Smooth muscle cell (in vitro differentiated cells): ENCODE measurements around the gene ATRNL1. TPM values are rescaled to one million over a fixed set of nuclear protein-coding genes. Genes with fewer than 3 reads are reported as not detected.

Experiments used
- DNase-seq: peaks from one replicate; lab custom pipeline; 2025; ENCODE audit not compliant: unreplicated experiment; lab: John Stamatoyannopoulos, UW
- H2AFZ ChIP-seq: fragments of 200-600 bp; sonication (generic); 2 replicates; pipeline ENCODE4 v1.6.0; 2016; ENCODE audit warnings: antibody characterized with exemption, low read depth, mild to moderate bottlenecking
- H3F3A ChIP-seq: fragments of 200-600 bp; sonication (generic); 2 replicates; pipeline ENCODE4 v1.6.0; 2017; ENCODE audit warnings: antibody characterized with exemption, low read depth
- H3K27ac ChIP-seq: fragments of 200-600 bp; sonication (generic); 2 replicates; pipeline ENCODE4 v1.5.1; 2016; ENCODE audit warnings: low read depth, mild to moderate bottlenecking
- H3K27me3 ChIP-seq: fragments of 200-600 bp; sonication (generic); 2 replicates; pipeline ENCODE4 v1.6.1; 2016; ENCODE audit warnings: low read depth, mild to moderate bottlenecking
- H3K36me3 ChIP-seq: fragments of 200-600 bp; sonication (generic); 2 replicates; pipeline ENCODE4 v1.5.1; 2016; ENCODE audit warnings: low read depth
- H3K4me1 ChIP-seq: fragments of 200-600 bp; sonication (generic); 2 replicates; pipeline ENCODE4 v1.5.1; 2016; ENCODE audit warnings: low read depth
- H3K4me2 ChIP-seq: fragments of 200-600 bp; sonication (generic); 2 replicates; pipeline ENCODE4 v1.6.0; 2016; ENCODE audit warnings: mild to moderate bottlenecking
- H3K4me3 ChIP-seq: fragments of 200-600 bp; sonication (generic); 2 replicates; pipeline ENCODE4 v1.5.1; 2016; ENCODE audit warnings: mild to moderate bottlenecking
- H3K79me2 ChIP-seq: fragments of 200-600 bp; sonication (generic); 2 replicates; pipeline ENCODE4 v1.6.0; 2016; ENCODE audit warnings: low read depth, mild to moderate bottlenecking
- H3K9ac ChIP-seq: fragments of 200-600 bp; sonication (generic); 2 replicates; pipeline ENCODE4 v1.6.0; 2016; ENCODE audit warnings: low read depth
- H3K9me3 ChIP-seq: fragments of 200-600 bp; sonication (generic); replicated peaks from 2 replicates; pipeline ENCODE4 v1.5.1; 2016; ENCODE audit warnings: low read depth
- H4K20me1 ChIP-seq: fragments of 200-600 bp; sonication (generic); 2 replicates; pipeline ENCODE4 v1.6.0; 2016; ENCODE audit warnings: low read depth
- WGBS: methylation state at CpG from one replicate; pipeline ENCODE4 v1.1.7; 2016; ENCODE audit warnings: low lambda C conversion rate; 5-methylcytosine and 5-hydroxymethylcytosine counted together
- polyA plus RNA-seq: library from polyadenylated mRNA; unstranded; fragments of >200 nt; fragmentation: Nextera tagmentation; extraction: Ambion mirVana; gene quantifications from 2 replicates; pipeline ENCODE4 v1.2.1, GENCODE V29; 2016
- total RNA-seq: library from RNA; depleted of rRNA; stranded (reverse); fragments of >200 nt; gene quantifications from 2 replicates; pipeline ENCODE4 v1.2.3, GENCODE V29; 2014
- TF ChIP-seq, protein P1 (sequence below): fragments of 200-600 bp; sonication (generic); IDR thresholded peaks from 2 replicates; pipeline ENCODE4 v1.5.1; 2017; ENCODE audit warnings: borderline replicate concordance, mild to moderate bottlenecking, antibody characterized with exemption; ENCODE audit not compliant: insufficient read depth, poor library complexity, severe bottlenecking

The ATRNL1 gene
- total and polyA plus RNA-seq, 2 experiments from 2014 or later: 2.7 to 14.9 TPM

DNA sequence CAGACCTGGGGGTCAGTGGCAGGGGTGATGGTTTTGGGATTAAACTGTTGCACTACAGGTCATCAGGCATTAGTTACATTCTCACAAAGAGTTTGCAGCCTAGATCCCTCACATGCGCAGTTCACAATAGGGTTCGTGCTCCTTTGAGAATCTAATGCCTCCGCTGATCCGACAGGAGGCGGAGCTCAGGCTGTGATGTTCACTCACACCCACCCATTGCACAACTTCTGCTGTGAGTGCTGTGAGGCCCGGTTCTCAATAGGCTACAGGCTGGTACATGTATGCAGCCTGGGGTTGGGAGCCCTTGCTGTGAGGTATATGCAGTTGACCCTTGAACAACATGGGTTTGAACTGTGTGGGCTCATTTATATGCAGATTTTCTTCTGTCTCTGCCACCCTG lies 763.4 kb downstream of the ATRNL1 start:
- Histone ChIP-seq H3K36me3 (no peaks in the 10 kb centered on the region), H3K27ac (no peak overlapping the region), H3K27me3 (no peaks in the 10 kb centered on the region), H3K9me3 (no peaks in the 10 kb centered on the region), H4K20me1 (no peaks in the 10 kb centered on the region), H3K4me2 (no peak overlapping the region), H3K4me1 (no peaks in the 10 kb centered on the region), H3K79me2 (no peaks in the 10 kb centered on the region), H3F3A (no peaks in the 10 kb centered on the region), H3K9ac (no peak overlapping the region), H3K4me3 (no peak overlapping the region), H2AFZ (no peak overlapping the region)
- no peak for DNase-seq
- TF ChIP-seq, protein P1, sequence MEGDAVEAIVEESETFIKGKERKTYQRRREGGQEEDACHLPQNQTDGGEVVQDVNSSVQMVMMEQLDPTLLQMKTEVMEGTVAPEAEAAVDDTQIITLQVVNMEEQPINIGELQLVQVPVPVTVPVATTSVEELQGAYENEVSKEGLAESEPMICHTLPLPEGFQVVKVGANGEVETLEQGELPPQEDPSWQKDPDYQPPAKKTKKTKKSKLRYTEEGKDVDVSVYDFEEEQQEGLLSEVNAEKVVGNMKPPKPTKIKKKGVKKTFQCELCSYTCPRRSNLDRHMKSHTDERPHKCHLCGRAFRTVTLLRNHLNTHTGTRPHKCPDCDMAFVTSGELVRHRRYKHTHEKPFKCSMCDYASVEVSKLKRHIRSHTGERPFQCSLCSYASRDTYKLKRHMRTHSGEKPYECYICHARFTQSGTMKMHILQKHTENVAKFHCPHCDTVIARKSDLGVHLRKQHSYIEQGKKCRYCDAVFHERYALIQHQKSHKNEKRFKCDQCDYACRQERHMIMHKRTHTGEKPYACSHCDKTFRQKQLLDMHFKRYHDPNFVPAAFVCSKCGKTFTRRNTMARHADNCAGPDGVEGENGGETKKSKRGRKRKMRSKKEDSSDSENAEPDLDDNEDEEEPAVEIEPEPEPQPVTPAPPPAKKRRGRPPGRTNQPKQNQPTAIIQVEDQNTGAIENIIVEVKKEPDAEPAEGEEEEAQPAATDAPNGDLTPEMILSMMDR: no peak
- WGBS: 79% methylated on average over 6 of the region's 6 CpGs

DNA sequence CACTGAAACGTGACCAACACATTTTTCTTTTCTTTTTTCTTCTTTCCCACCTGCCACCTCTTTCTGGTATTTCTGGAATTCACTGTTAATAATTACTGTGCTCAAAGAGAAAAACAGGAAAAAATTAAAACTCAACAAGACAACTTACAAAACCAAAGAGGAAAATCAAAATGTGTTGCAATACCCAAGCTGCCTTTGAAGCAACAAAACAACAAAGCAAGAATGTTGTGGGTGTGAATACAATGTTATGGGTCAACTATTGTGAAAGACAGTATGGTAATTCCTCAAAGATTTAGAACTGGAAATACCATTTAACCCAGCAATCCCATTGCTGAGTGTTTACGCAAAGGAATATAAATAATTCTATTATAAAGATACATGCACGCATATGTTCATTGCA lies 764.7 kb downstream of the ATRNL1 start:
- no peak overlapping the region for H3K4me3 ChIP-seq
- TF ChIP-seq, protein P1: no peak
- H2AFZ ChIP-seq: no peak overlapping the region
- H3K9ac ChIP-seq: no peak overlapping the region
- H3K4me1 ChIP-seq: no peaks in the 10 kb centered on the region
- H3K4me2 ChIP-seq: no peak overlapping the region
- H3K27me3 ChIP-seq: no peaks in the 10 kb centered on the region
- no peaks in the 10 kb centered on the region for H3F3A ChIP-seq
- WGBS: 85% methylated on average over 3 of the region's 3 CpGs
- no peaks in the 10 kb centered on the region for H4K20me1 ChIP-seq
- H3K27ac ChIP-seq: no peak overlapping the region
- H3K79me2 ChIP-seq: no peaks in the 10 kb centered on the region
- no peaks in the 10 kb centered on the region for H3K9me3 ChIP-seq
- DNase-seq: no peak
- H3K36me3 ChIP-seq: no peaks in the 10 kb centered on the region

DNA sequence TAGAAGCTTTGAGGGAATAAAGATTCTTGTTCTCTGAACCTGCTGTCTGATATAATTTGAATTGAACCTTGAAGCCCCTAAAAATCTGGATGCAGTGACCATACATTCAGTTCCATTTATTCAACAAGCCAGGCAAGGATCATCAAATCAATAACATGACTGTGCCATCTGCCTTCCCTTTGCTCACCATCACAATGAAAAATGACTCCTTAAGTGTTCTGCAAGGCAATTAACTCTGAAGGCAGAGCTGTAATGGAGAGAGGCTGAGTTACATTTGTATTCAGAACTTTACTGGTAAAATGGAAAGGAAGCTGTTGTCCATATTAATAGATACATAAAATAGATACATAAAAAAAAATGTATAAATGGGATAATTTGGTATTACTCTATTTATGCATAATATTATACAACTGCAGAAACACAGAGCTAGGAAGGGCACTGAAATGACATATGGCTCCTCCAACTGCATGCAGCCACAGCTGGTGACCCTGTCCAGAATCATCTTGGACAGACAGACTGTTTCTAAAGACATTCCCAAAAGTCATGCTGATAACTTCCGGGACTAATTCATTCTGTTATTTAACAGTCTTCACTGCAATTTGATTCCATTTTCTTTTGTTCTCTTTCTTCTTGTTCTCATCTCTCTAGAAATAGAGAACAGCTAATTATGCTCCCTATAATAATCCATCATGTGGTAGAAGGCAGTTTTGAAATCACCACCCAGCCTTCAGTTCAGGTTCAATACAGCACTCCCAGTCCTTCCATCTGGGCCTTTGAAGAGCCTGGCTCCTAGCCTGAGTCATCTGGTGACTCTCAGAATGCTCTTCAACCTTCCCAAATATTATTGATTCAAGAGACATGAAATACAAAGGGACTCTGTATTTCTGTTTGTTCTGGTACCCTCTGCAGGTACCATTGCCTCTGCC lies 767.3 kb downstream of the ATRNL1 start:
- TF ChIP-seq, protein P1: no peak
- 93% methylated on average over 1 of the region's 1 CpG for WGBS
- Histone ChIP-seq H3K4me1 (no peaks in the 10 kb centered on the region), H3F3A (no peaks in the 10 kb centered on the region), H4K20me1 (no peaks in the 10 kb centered on the region), H3K27ac (no peak overlapping the region), H3K27me3 (no peaks in the 10 kb centered on the region), H3K36me3 (no peaks in the 10 kb centered on the region), H3K9me3 (no peaks in the 10 kb centered on the region), H3K4me2 (no peak overlapping the region), H3K4me3 (no peak overlapping the region), H3K79me2 (no peaks in the 10 kb centered on the region), H3K9ac (no peak overlapping the region), H2AFZ (no peak overlapping the region)
- no peak for DNase-seq
